HG02973 (cell line): Measurements from ENCODE around the gene EXOC4.

ENCODE experiments used
- ATAC-seq: cut with Tn5 transposase; IDR thresholded peaks from one replicate; pipeline ENCODE4 v1.9.1; 2021; ENCODE audit warnings: moderate library complexity; ENCODE audit not compliant: unreplicated experiment

EXOC4 gene

DNA sequence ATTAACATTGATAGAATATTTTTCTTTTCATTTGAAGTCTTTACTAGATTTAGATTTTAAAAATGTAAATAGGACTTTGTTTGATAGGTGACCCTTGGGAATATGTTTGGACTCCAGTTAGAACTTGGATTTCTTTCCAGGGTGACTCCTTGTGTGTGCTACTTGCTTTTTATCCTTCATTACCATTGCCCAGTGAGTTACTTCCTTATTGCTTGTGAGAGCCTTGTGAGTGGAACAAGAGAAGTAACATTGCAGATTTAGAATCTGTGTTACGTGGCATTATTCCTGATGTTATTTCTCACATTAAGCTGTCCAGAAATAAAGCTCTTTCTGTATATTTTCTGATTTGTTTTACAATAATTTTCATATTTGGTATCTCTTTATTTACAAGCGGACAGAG, 746.3 kb downstream of the EXOC4 start:
- no peak for ATAC-seq

- no peak for ATAC-seq
Observed at GRCh38 chr7:134004829-134005505, 752.1 kb downstream of the EXOC4 start.

- ATAC-seq = no peak
Observed at GRCh38 chr7:134009314-134010110, 756.6 kb downstream of the EXOC4 start.

GRCh38 chr7:134013249-134013648, 760.4 kb downstream of the EXOC4 start:
- no peak for ATAC-seq

DNA sequence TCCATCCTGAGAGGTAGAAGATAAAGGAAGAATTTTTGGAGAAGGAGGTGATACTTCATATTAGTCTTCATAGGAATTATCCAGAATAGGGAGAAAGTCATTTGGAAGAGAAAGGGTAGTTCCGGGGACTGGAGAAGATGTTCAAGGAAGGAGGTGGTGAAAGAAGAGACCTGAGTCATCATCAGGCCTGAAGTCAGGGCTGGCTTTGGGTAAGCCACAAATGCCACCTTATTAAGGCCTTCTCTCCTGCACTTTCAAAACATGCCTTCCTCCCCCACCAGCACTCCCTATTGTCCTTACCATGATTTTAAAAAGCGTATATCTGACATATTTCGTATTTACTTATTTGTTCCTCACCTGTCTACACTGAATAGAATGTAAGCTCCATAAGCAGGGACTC, 762.1 kb downstream of the EXOC4 start:
- ATAC-seq = no peak

GRCh38 chr7:134016223-134016941, 763.5 kb downstream of the EXOC4 start:
- no peak for ATAC-seq

- ATAC-seq = no peak
Observed at GRCh38 chr7:134016942-134017303, 764.0 kb downstream of the EXOC4 start.

- ATAC-seq = no peak
Observed at GRCh38 chr7:134018306-134018705, 765.4 kb downstream of the EXOC4 start.

GRCh38 chr7:134019251-134019650, 766.4 kb downstream of the EXOC4 start:
- no peak for ATAC-seq

GRCh38 chr7:134021836-134022235, 769.0 kb downstream of the EXOC4 start:
- no peak for ATAC-seq

- ATAC-seq = no peak
Observed at GRCh38 chr7:134022286-134022911, 769.5 kb downstream of the EXOC4 start.

DNA sequence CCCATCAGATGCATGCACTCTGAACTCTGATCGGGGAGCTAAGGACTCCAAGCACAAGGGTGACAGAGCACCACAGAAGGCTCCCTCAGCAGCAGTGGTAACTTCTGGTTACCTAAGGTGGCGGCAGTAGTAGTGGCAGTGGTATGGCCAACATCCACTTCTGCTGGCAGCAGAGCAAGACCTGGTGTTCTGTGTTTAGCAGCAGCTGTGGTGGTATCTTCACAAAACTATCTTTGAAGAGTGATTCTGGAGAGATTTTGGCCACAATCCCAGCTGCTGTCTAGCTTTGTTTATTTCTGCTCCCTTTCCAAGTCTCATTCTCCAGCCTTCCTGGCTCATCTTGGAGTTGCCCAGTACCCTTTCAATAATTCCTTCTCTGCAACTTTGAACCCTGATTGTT, 771.9 kb downstream of the EXOC4 start:
- ATAC-seq = no peak

DNA sequence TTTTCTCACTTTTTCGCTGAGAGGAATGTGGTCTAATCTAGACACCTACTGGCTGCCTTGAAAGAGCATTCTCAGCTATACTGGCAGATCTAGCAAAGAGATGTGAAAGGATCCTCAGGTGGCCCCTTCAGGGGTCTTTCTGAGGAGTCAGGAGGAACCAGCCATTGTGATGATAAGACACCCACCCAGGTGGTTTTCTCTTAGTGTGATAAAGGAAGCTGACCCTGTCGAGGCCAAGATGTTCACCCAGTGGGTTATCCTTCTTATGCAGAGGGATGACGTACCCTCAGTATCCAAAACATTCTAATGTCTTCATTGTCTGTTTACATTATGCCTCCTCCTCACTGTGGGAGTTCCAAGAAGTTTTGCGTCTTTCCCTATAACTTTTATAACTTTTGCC, 776.0 kb downstream of the EXOC4 start:
- ATAC-seq = no peak

GRCh38 chr7:134029743-134030142, 776.9 kb downstream of the EXOC4 start:
- no peak for ATAC-seq

- ATAC-seq = no peak
Observed at GRCh38 chr7:134030460-134030865, 777.6 kb downstream of the EXOC4 start.

DNA sequence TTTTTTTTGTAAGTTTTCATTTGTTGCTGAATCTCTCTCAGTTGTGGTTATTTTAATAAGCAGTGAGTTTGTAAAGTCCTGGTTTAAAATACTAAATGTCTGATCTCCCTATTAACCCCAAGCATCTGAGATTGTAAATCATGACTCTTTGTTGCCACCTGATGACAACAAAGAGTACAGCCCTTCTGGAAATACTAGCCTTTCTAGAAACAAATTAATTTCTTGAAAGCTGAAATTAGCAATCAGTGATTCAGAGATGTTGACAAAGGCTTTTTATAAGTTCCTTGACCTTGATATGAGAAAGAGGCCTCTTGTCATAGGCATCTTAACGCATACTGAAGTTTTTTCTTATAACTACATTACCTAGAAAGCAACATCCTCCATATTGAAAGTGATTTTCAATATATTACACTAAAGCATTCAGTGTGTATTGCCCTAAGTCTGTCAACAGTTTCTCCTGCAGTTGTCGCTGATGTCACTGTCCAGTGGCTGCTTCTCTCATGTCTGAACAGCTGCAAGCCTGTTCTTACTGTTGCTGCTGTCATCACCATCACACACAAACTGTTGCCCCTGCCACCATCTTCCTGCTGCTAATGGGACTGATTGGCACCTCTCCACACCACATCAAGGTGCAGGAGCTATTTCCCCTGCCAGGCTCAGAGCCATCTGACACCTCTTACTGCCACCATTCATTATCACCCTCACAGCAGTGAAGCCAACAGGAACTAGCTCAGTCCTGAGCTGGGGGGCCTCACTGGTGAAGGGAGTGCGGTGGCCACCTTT, 779.1 kb downstream of the EXOC4 start:
- ATAC-seq = no peak

DNA sequence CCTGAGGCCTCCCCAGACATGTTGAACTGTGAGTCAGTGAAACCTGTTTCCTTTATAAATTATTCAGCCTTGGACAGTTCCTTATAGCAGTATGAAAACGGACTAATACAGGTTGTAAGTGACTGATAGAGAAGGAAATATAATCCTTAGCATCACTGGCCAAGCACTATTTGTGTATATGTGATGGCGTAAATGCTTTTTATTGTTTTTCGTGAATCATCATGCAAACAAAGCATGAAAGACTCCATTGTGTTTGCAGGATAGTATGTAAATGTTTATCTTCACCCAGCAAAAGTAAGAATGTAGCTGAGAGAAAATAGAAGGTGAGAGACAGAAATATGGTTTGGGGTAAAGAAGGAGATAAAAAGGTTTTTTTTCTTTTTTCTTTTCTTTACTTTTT, 781.8 kb downstream of the EXOC4 start:
- no peak for ATAC-seq

GRCh38 chr7:134037991-134038390, 785.1 kb downstream of the EXOC4 start:
- ATAC-seq = no peak

DNA sequence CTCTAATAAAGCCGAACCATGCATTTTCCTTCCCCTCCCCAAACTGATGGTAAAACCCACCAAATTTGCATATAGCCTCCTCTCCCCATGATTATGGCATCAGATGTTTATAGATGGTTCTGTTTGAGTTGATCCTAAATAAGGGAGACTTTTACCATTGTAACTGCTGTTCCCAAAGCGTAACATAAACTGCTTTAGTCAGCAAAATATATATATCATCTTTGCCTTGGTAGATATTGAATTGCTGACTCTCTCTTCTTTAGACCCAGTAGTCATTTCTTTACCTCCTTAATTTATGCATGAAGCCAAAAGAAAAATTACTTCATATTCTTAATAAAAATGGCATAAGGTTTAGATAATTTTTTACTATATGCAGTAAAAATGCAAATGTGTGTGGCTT, 788.1 kb downstream of the EXOC4 start:
- ATAC-seq = no peak

DNA sequence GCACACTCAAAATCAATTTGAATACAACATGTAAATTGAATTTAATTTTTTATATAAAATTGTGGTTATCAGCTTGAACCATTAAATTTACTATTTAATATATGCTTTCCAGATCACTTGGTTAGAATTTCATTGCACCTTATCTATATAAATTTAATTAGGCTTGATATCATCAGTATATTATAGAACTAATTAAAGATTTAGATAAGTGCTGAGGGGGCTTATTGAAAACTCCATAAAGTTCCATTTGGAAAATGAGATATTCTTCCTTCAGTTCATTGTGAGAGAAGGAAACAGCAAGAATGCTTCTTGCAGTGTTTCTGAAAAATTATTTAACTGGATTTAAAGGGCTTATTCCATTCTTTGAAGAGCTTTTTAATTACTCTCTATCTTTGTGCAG, 788.6 kb downstream of the EXOC4 start:
- ATAC-seq = no peak

DNA sequence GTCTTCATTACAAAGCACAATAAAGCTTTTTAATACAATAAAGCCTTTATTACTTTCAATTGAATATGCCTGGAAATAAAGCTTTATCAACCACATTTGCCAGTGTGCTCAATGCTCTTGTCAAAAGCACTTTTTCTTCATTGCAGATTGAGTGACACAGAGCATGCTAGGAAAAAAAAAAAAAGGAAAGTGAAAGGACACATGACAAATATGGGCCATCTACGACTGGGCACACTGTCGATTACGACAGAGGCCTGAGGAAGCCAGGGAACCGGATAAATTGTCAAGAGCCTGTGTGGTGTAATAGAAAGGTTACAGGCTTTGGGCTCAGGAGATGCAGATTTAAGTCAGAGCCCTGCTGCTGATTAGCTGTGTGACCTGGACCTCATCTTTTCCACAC, 789.4 kb downstream of the EXOC4 start:
- no peak for ATAC-seq
